Smooth muscle cell (in vitro differentiated cells): Measurements from ENCODE around the gene ITCH. TPM values are rescaled to one million over a fixed set of nuclear protein-coding genes. Genes with fewer than 3 reads are reported as not detected.
"Not testable (repeated sequence)": the region's sequence is repeated elsewhere in the genome, so short reads cannot be mapped to it uniquely, and the experiment has no call there.

ENCODE experiments used
- DNase-seq: peaks from one replicate; lab custom pipeline; 2025; ENCODE audit not compliant: unreplicated experiment; lab: John Stamatoyannopoulos, UW
- H2AFZ ChIP-seq: fragments of 200-600 bp; sonication (generic); 2 replicates; pipeline ENCODE4 v1.6.0; 2016; ENCODE audit warnings: antibody characterized with exemption, low read depth, mild to moderate bottlenecking
- H3F3A ChIP-seq: fragments of 200-600 bp; sonication (generic); 2 replicates; pipeline ENCODE4 v1.6.0; 2017; ENCODE audit warnings: antibody characterized with exemption, low read depth
- H3K27ac ChIP-seq: fragments of 200-600 bp; sonication (generic); 2 replicates; pipeline ENCODE4 v1.5.1; 2016; ENCODE audit warnings: low read depth, mild to moderate bottlenecking
- H3K27me3 ChIP-seq: fragments of 200-600 bp; sonication (generic); 2 replicates; pipeline ENCODE4 v1.6.1; 2016; ENCODE audit warnings: low read depth, mild to moderate bottlenecking
- H3K36me3 ChIP-seq: fragments of 200-600 bp; sonication (generic); 2 replicates; pipeline ENCODE4 v1.5.1; 2016; ENCODE audit warnings: low read depth
- H3K4me1 ChIP-seq: fragments of 200-600 bp; sonication (generic); 2 replicates; pipeline ENCODE4 v1.5.1; 2016; ENCODE audit warnings: low read depth
- H3K4me2 ChIP-seq: fragments of 200-600 bp; sonication (generic); 2 replicates; pipeline ENCODE4 v1.6.0; 2016; ENCODE audit warnings: mild to moderate bottlenecking
- H3K4me3 ChIP-seq: fragments of 200-600 bp; sonication (generic); 2 replicates; pipeline ENCODE4 v1.5.1; 2016; ENCODE audit warnings: mild to moderate bottlenecking
- H3K79me2 ChIP-seq: fragments of 200-600 bp; sonication (generic); 2 replicates; pipeline ENCODE4 v1.6.0; 2016; ENCODE audit warnings: low read depth, mild to moderate bottlenecking
- H3K9ac ChIP-seq: fragments of 200-600 bp; sonication (generic); 2 replicates; pipeline ENCODE4 v1.6.0; 2016; ENCODE audit warnings: low read depth
- H3K9me3 ChIP-seq: fragments of 200-600 bp; sonication (generic); replicated peaks from 2 replicates; pipeline ENCODE4 v1.5.1; 2016; ENCODE audit warnings: low read depth
- H4K20me1 ChIP-seq: fragments of 200-600 bp; sonication (generic); 2 replicates; pipeline ENCODE4 v1.6.0; 2016; ENCODE audit warnings: low read depth
- WGBS: methylation state at CpG from one replicate; pipeline ENCODE4 v1.1.7; 2016; ENCODE audit warnings: low lambda C conversion rate; 5-methylcytosine and 5-hydroxymethylcytosine counted together
- polyA plus RNA-seq: library from polyadenylated mRNA; unstranded; fragments of >200 nt; fragmentation: Nextera tagmentation; extraction: Ambion mirVana; gene quantifications from 2 replicates; pipeline ENCODE4 v1.2.1, GENCODE V29; 2016
- total RNA-seq: library from RNA; depleted of rRNA; stranded (reverse); fragments of >200 nt; gene quantifications from 2 replicates; pipeline ENCODE4 v1.2.3, GENCODE V29; 2014
- TF ChIP-seq, protein P1 (sequence below): fragments of 200-600 bp; sonication (generic); IDR thresholded peaks from 2 replicates; pipeline ENCODE4 v1.5.1; 2017; ENCODE audit warnings: borderline replicate concordance, mild to moderate bottlenecking, antibody characterized with exemption; ENCODE audit not compliant: insufficient read depth, poor library complexity, severe bottlenecking

Gene ITCH
- total and polyA plus RNA-seq, 2 experiments from 2014 or later = 21.9 to 96.7 TPM

DNA sequence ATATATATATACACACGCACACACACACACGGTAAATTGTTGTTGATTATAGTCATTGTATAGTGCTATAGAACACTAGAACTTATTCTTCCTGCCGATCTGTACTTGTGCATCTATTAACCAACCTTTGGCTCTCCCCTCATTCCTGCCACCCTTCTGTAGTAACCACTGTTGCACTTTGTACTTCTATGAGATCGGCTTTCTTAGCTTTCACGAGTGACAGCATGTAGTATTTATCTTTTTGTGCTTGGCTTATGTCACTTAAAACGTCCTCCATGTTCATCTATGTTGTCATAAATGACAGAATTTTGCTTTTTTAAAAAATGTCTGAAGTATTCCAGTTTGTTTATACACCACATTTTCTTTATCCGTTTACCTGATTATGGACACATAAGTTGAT lies 132.2 kb downstream of the ITCH start:
- H3K9me3 ChIP-seq = no peaks in the 10 kb centered on the region
- H3K27me3 ChIP-seq = no peaks in the 10 kb centered on the region
- peaks cover 50% of the 10 kb centered on the region for H3K79me2 ChIP-seq
- no peak overlapping the region for H3K4me3 ChIP-seq
- H3K9ac ChIP-seq = no peak overlapping the region
- DNase-seq = no peak
- H3F3A ChIP-seq = peaks cover 6% of the 10 kb centered on the region
- H3K4me2 ChIP-seq = no peak overlapping the region
- over 99% methylated on average over 7 of the region's 7 CpGs for WGBS
- H4K20me1 ChIP-seq = peaks cover 29% of the 10 kb centered on the region
- no peak overlapping the region for H3K27ac ChIP-seq
- TF ChIP-seq, protein P1, sequence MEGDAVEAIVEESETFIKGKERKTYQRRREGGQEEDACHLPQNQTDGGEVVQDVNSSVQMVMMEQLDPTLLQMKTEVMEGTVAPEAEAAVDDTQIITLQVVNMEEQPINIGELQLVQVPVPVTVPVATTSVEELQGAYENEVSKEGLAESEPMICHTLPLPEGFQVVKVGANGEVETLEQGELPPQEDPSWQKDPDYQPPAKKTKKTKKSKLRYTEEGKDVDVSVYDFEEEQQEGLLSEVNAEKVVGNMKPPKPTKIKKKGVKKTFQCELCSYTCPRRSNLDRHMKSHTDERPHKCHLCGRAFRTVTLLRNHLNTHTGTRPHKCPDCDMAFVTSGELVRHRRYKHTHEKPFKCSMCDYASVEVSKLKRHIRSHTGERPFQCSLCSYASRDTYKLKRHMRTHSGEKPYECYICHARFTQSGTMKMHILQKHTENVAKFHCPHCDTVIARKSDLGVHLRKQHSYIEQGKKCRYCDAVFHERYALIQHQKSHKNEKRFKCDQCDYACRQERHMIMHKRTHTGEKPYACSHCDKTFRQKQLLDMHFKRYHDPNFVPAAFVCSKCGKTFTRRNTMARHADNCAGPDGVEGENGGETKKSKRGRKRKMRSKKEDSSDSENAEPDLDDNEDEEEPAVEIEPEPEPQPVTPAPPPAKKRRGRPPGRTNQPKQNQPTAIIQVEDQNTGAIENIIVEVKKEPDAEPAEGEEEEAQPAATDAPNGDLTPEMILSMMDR = no peak
- H2AFZ ChIP-seq = no peak overlapping the region
- H3K36me3 ChIP-seq = peaks cover 61% of the 10 kb centered on the region
- no peaks in the 10 kb centered on the region for H3K4me1 ChIP-seq

DNA sequence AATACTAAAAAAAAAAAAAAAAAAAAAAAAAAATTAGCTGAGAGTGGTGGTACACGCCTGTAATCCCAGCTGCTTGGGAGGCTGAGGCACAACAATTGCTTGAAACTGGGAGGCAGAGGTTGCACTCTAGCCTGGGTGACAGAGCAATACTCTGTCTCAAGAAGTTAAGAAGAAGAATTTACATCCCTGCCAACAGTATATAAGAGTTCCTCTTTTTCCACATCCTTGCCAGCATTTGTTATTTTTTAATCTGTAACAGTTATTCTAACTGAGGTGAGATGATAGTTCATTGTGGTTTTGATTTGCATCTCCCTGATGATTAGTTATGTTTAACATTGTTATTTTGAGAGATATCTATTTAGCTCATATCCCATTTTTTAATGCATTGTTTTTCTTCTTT lies 132.8 kb downstream of the ITCH start:
- Histone ChIP-seq H3K4me1 (no peaks in the 10 kb centered on the region), H3K79me2 (peaks cover 56% of the 10 kb centered on the region), H4K20me1 (peaks cover 35% of the 10 kb centered on the region), H3K9me3 (no peaks in the 10 kb centered on the region), H2AFZ (no peak overlapping the region), H3K4me3 (no peak overlapping the region), H3K27ac (no peak overlapping the region), H3K9ac (no peak overlapping the region), H3K27me3 (no peaks in the 10 kb centered on the region), H3K4me2 (no peak overlapping the region), H3F3A (peaks cover 6% of the 10 kb centered on the region), H3K36me3 (peaks cover 63% of the 10 kb centered on the region)
- TF ChIP-seq, protein P1 = no peak
- WGBS = 100% methylated on average over 1 of the region's 1 CpG
- no peak for DNase-seq

DNA sequence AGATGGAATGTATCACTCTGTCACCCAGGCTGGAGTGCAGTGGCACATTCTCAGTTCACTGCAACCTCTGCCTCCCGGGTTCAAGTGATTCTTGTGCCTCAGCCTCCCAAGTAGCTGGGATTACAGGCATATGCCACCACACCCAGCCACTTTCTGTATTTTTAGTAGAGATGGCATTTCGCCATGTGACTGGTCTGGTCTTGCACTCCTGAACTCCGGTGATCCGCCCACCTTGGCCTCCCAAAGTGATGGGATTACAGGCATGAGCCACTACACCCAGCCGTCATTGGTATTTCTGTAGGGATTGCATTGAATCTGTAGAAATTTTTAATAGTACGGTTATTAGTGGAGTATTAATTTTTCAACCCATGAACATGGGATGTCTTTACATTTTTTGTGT lies 134.5 kb downstream of the ITCH start:
- H3K4me2 ChIP-seq, H3K27me3 ChIP-seq, H3K4me1 ChIP-seq, DNase-seq, H3K4me3 ChIP-seq, H3K27ac ChIP-seq, H3F3A ChIP-seq, H2AFZ ChIP-seq, H3K9me3 ChIP-seq, H3K9ac ChIP-seq: not testable (repeated sequence)
- Histone ChIP-seq H3K79me2 (peaks cover 56% of the 10 kb centered on the region), H3K36me3 (peaks cover 49% of the 10 kb centered on the region), H4K20me1 (peaks cover 45% of the 10 kb centered on the region)
- WGBS = 96% methylated on average over 6 of the region's 6 CpGs

DNA sequence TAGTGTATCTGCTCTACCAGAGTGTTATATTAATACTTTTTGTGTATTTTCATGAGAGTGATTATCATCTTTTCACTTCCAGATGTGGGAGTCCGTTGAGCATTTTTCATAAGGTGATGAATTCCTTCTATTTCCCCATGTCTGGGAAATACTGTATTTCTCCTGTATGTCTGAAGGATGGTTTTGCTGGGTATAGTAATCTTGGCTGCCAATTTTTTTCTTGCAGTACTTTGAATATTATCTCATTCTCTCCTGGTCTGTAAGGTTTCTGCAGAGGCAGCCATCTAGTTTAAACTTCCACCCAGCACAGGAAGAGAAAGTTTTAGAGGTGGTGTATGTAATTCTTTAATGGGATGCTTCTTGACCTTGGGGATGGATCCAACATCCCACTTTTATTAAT lies 137.8 kb downstream of the ITCH start:
- H3K79me2 ChIP-seq = peaks cover 51% of the 10 kb centered on the region
- H3K9me3 ChIP-seq = no peaks in the 10 kb centered on the region
- peaks cover 51% of the 10 kb centered on the region for H4K20me1 ChIP-seq
- no peak overlapping the region for H3K4me2 ChIP-seq
- H3K4me1 ChIP-seq = no peaks in the 10 kb centered on the region
- H3K27me3 ChIP-seq = no peaks in the 10 kb centered on the region
- TF ChIP-seq, protein P1 = no peak
- peaks cover 3% of the 10 kb centered on the region for H3F3A ChIP-seq
- H3K4me3 ChIP-seq = no peak overlapping the region
- H3K27ac ChIP-seq = no peak overlapping the region
- WGBS = 100% methylated on average over 1 of the region's 1 CpG
- DNase-seq = no peak
- peaks cover 44% of the 10 kb centered on the region for H3K36me3 ChIP-seq
- no peak overlapping the region for H3K9ac ChIP-seq
- no peak overlapping the region for H2AFZ ChIP-seq
